IPS-18c (cell line): ENCODE data around the gene GPR158.

ENCODE experiments used
- H3K4me3 ChIP-seq: 2 replicates; pipeline ENCODE4 v1.7.0; 2013; ENCODE audit warnings: low read depth, mild to moderate bottlenecking, low read length, moderate library complexity; ENCODE audit not compliant: insufficient read depth
- H3K9me3 ChIP-seq: one replicate; pipeline ENCODE4 v1.6.1; 2013; ENCODE audit warnings: mild to moderate bottlenecking, low read length, moderate library complexity; ENCODE audit not compliant: control insufficient read depth, insufficient read depth

GPR158 gene

DNA sequence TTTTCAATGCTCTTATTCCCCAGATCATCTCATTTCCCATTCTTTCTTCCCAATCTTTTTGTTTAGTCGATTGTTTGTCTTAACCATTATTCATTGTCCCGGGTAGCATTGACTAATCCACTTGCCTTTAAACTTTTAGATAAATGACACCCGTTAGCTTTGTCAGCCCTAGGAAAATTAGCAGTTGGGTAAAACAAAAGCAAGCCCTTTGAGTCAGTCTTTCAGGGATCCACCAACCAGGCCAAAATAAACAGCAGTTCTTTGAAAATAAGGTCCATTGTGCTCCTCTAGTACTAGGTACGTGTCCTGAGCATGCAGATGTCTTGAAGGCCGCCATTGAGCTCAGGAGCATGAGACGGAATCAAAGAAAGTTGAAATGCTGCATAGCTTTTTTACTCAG lies 389.6 kb downstream of the GPR158 start:
- Histone ChIP-seq H3K4me3 (no peak overlapping the region), H3K9me3 (no peaks in the 10 kb centered on the region)

DNA sequence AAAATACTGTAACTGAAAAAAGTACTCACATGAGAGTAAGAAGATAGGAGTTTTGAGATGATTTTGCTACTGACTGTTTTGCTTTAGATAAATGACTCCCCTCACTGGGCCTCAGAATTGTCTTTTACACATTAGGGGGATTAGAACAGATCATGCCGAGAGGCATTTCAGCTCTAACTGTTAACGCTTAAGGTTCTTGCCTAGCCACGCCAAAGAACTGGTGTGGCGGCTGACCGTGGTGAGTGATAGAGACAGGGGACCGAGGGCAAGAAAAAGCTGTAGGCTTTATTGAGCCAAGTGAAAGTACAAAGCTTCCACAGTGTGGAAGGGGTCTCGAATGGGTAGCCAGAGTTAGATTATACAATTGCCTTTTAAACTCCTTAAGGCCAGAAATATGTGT lies 390.8 kb downstream of the GPR158 start:
- Histone ChIP-seq H3K4me3 (no peak overlapping the region), H3K9me3 (no peaks in the 10 kb centered on the region)

DNA sequence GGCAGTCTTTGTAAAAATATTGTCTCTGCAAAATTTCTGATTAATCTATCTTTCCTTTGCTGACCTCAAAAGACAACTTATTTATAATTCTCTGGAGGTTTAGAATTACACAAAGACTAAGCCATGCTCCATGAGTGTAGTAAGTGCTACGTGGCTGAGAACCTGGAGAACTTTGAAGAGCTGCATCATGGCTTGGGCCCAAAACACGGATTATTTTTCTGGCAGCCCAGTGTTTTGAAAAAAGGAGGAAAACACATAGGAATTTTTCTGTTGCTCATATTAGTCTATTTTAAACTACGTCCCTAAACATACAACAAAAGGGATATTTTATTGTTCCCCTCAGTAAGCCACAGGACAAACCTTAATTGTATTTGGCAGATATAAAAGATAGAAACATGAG lies 398.5 kb downstream of the GPR158 start:
- no peaks in the 10 kb centered on the region for H3K9me3 ChIP-seq
- H3K4me3 ChIP-seq: no peak overlapping the region

DNA sequence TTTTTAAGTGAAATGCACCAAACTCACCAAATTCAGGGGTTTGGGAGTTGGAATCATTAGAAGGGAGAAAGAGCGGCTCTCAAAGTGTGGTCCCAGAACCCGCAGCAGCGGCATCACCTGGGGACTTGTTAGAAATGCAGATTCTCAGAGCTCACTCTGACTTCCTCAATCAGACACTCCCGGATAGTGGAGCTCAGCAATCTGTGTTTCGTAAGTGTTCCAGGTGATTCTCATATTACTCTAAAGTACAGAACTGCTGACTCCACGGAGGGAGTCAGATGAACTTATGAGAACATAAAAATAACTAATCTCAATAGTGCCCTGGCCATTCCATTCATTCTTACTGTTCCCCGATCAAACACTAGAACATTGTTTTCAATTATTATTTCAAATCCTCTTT lies 400.5 kb downstream of the GPR158 start:
- Histone ChIP-seq H3K4me3 (no peak overlapping the region), H3K9me3 (no peaks in the 10 kb centered on the region)

DNA sequence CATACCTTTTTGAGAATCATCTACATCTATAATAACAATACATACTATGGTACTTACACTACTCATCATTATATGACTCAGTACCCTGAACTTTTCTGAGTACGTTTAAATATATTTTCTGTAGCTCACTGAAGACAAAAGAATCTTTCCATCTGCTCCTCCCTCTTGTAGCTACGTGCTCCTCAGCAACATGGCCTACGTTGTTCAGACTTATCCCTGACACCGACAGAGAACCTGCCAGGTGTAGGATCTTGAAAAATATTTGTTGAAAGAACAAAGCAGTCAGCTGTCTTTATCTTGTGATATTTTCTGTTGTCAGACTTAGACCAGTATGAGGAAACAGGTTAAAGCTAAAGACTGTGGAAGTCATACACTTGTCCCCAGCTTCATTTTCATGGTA lies 403.3 kb downstream of the GPR158 start:
- H3K9me3 ChIP-seq: no peaks in the 10 kb centered on the region
- no peak overlapping the region for H3K4me3 ChIP-seq

DNA sequence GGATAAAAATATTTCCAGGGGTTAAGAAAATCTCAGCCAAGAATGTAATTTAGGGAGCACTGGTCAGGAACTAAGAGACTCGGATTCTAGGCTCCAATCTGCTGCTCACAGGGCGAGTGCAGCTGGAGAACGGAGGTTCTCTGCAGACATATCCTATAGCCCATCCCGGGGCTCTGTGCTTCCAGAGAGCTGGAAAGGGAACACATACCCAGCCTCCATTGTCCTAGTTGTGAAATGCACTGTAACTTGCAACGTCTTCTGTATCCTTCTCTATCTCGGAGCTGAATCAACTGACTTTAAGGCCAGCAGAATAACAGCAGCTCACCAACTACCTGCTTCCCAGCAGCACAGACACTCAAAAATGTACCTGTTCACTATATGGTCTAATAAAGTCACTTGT lies 408.2 kb downstream of the GPR158 start:
- H3K4me3 ChIP-seq: no peak overlapping the region
- H3K9me3 ChIP-seq: no peaks in the 10 kb centered on the region

DNA sequence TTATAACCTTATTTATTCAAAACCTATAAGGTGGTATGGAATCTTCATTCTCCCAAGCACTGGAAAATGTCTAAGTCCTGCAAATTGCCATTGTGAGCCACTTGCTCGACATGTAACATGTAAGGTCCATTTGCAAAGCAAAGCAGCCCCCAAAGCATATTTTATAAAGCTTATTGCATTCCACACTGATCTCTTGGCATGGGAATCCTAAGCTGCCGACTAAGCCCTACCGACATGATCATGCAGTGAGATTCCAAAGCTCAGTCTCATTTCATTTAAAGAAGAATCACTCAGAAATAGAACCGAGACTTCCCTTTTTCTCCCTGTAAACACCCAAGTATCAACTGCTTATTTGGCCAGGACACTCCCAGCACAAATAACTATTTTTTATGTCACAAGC lies 425.9 kb downstream of the GPR158 start:
- Histone ChIP-seq H3K9me3 (no peaks in the 10 kb centered on the region), H3K4me3 (no peak overlapping the region)

DNA sequence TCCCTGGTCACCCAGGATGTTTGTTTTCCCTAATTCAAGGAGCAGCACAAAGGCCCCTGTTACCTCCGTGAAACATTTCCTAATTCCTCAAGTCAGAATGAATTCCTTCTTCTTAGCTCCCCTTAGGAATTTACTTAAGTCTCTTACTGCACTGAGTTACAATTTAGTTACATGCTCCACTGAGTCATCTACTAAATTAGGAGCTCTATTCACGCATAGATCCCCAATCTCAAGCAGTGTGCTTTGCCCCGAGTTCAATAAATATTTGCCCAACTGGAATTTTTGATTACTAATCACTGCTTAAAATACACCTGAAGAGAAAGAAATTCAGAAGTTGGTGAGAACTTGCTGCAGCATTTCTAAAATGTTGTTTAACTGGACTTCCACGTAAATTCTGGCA lies 429.8 kb downstream of the GPR158 start:
- Histone ChIP-seq H3K9me3 (no peaks in the 10 kb centered on the region), H3K4me3 (no peak overlapping the region)

DNA sequence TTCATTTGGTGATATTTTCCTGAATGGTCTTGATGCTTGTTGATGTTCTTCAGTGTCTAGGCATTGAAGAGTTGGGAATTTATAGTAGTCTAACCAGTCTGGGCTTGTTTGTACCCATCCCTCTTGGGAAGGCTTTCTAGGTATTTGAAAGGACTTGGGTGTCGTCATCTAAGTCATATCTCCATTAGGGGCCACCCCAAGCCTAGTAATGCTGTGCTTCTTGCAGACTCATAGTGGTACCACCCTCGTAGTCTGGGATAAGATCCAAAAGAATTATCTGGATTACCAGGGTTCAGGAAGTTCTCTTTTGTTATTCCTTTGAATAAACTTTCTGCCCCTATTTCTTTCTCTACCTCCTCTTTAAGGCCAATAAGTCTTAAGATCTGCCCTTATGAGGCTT lies 439.9 kb downstream of the GPR158 start:
- H3K9me3 ChIP-seq: peaks cover 2% of the 10 kb centered on the region
- H3K4me3 ChIP-seq: no peak overlapping the region

DNA sequence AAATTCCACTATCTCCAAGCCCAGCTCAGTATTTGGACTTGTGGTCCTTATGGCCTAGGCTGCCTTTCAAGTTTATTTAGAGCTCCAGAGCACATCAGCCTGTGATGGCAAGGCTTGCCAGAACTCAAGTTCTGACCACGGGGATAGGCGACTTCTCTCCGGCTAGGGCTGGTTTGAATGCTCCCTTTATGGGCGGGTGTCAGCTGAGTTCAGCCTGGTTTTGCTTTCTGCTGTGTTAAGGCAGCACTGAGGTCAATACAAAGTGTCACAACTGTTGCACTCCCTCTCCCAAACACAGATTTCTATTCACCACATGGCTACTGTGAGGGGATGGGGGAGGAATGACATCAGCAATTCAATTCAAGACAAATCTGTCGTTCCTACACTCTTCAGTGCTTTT lies 441.1 kb downstream of the GPR158 start:
- peaks cover 2% of the 10 kb centered on the region for H3K9me3 ChIP-seq
- no peak overlapping the region for H3K4me3 ChIP-seq

DNA sequence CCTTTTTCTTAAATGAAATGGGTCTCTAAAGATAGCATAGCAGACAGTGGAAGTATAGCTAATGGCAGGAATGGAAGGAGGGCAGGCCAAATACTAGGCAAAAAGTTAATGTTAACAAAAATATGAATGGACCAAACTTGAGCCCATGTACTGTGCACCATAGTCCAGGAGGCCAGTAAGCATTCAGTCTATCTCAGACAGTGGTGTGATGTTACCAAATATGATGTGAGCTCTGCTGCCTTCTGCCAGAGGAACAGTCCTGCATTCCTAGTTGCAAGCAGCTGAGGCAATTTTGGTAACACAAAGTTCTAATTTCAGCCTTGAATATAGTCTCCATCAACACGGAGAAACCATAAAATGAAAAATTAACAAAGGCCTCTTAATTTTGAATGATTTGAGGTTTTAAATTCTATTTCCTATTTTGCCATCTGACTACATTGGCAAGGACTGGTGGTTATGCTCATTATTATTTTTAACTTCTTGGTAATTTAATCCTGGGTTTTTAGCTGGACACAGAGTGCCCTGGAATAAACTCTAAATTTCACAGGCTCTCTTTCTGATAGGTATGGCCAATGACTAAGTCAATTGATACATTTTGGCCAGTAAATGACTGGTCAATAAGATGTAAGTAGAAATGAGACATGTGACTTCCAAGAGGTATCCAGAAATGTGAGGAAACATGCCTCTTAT lies 442.2 kb downstream of the GPR158 start:
- Histone ChIP-seq H3K9me3 (peaks cover 2% of the 10 kb centered on the region), H3K4me3 (no peak overlapping the region)

DNA sequence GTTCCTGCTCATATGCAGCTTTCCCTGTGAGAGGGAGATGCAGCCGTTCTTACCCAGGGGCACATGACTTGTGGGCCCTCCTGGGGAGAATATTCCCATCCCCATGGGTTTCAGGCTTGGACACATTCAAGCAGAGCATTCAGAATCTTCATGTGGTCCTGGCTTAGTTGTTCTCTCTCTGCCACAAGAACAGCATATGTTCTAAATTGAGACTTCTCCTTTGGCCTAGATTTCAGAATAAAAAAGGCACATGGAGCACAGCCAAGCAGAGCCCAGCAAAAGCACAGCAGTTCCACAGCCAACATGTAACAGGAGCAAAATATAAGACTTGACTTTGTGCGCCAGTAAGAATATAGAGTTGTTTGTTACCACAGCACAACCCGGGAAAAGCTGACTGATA lies 452.8 kb downstream of the GPR158 start:
- no peaks in the 10 kb centered on the region for H3K9me3 ChIP-seq
- H3K4me3 ChIP-seq: no peak overlapping the region

DNA sequence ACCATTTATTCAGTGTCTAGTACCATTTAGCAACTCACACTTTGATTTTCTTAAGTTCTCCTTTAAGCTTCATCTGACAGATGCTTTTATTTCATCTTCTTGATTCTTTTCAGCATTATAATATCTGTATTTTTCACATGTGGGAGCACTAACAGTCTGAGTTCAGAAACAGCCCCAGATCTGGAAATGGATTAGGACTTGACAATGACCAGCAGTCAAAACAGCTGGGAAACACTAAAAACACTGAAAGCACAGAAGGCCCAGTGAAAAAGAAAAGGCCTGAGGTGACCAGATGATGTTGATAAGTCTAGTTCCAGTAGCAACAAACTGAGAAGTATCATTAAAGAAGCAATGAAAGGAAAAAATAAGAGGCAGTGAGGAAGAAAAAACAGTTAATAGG lies 454.5 kb downstream of the GPR158 start:
- H3K9me3 ChIP-seq: no peaks in the 10 kb centered on the region
- no peak overlapping the region for H3K4me3 ChIP-seq

DNA sequence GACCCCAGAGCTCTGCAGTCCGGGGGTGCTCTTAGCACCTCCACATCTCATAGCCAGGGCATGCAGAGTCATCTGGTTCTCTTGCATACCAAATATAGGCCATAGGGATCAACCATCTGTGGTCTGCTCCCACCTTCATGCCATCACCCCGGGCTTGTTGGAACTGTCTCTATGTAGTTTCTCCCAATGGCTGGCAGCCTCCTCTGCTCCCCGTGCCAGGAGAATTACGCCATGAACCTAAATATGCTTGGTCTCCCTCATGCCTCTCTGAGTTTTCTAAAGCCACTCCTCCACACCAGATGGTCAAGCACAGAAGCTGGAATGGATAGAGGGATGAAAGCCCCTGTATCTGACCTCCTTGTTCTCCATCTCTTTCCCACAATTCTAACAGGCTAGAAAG lies 456.7 kb downstream of the GPR158 start:
- Histone ChIP-seq H3K9me3 (no peaks in the 10 kb centered on the region), H3K4me3 (no peak overlapping the region)

DNA sequence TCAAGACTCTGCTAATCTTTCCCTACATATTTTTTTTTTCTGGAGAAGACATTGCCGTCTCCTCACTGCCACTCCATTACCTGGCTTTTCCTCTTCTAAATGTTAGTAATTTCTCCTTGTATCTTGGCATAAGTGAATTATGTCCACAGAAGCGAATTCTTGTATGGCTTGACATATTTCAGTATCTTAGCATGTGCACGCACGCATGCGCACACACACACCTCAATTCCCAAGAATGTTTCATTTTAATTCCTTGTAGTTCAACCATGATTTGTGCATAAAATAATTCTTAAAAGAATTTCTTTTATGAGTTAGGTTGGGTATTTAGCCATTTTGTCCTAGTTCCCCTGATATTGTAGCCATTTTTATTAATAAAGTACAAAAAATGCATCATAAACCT lies 458.0 kb downstream of the GPR158 start:
- Histone ChIP-seq H3K4me3 (no peak overlapping the region), H3K9me3 (no peaks in the 10 kb centered on the region)

DNA sequence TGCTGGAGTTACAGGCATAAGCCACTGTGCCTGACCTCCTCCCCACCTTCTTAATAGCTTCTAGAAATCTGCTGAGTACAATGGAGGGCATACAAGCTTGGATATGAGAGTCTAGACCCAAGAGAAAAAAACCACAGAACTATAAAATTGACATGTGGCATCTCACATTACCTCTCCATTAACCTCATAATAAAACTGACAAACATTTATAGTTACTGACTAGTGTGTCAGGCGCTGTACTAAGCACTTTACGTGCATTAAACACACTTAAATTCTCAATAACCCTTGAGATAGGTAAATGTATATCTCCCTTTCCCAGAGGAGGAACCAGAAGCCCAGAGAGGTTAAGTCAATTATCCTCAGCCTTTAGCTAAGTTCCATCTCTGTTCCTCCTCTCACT lies 458.7 kb downstream of the GPR158 start:
- no peaks in the 10 kb centered on the region for H3K9me3 ChIP-seq

DNA sequence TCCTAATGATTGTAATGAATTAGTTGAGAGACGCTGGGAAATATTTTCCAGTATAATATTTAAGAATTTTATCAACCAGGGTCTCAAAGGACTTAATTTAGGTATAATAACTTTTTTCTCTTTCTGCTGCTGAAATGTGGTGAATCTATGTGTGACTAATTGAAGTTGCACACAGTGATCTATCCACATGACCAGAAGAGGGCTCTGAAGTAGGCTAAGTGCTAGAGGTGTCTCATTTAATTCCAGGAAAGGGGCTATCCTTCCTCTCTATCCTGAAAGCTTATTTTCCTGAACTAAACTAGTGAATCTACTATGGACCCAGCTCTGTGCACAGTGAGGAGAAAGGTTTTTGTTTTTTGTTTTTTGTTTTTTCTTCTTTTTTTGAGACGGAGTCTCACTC lies 464.8 kb downstream of the GPR158 start:
- no peaks in the 10 kb centered on the region for H3K9me3 ChIP-seq

More for the DNA sequence above, 458.7 kb downstream of the GPR158 start:
- no peak overlapping the region for H3K4me3 ChIP-seq

DNA sequence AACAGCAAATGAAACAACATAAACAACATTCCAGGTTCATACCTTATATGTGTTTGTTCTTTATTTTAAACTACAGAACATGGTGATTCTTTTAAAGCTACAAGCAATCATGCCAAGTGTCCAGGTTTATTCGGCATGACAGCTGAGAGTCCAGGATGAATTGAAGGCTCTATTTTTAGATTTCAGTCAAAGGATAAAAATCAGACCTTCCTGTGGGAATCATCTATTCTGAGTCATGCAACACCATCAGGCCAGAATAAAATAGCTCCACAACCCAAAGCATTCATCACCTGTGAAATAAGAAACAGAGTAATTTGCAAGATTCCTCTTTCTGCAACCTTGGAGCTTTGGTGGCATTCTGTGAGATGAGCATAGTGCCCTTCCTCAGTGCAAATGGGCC lies 466.8 kb downstream of the GPR158 start:
- Histone ChIP-seq H3K9me3 (no peaks in the 10 kb centered on the region), H3K4me3 (no peak overlapping the region)

More for the DNA sequence above, 464.8 kb downstream of the GPR158 start:
- no peak overlapping the region for H3K4me3 ChIP-seq

DNA sequence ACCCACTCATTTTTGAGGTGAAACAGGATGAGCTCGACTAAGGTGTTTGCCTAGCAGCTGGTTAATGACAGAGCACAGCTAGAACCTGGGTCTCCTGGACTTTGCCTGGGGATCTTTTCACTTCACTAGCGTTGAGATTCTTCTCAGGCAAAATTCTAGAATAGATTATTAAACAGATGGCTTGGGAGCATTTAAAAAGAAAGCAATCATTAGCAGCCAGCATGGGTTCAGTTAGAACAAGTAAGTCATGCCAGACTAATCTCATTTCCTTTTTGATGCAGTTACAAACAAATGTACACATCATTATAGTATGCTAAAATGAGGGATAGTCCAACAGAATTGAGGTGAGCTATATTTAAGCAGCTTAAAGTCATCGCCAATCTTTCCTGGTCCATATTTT lies 467.9 kb downstream of the GPR158 start:
- Histone ChIP-seq H3K9me3 (no peaks in the 10 kb centered on the region), H3K4me3 (no peak overlapping the region)
